ENCODE data around the gene SCT. TPM values are rescaled to one million over a fixed set of nuclear protein-coding genes. Genes with fewer than 3 reads are reported as not detected.

SCT gene
- total and polyA plus RNA-seq, 2 donors (not counting 1 experiment from before 2014, with no cell fraction given) = not detected

- no peak overlapping the region for H3K4me2 ChIP-seq (replicated peaks; ENCODE audit: low read depth, low read length, poor library complexity, severe bottlenecking)
- H3K4me1 ChIP-seq (ENCODE audit: control insufficient read depth in 2 of 2, insufficient read depth in 2 of 2, low read length in 2 of 2) = no peaks in the 10 kb centered on the region
- no peak overlapping the region for H3K4me3 ChIP-seq (ENCODE audit: control extremely low read depth in 1 of 5, extremely low read depth in 1 of 5, insufficient read depth in 1 of 5, low read depth in 2 of 5, low read length in 4 of 5)
- peaks cover 0 to 72% of the 10 kb centered on the region in 2 experiments for H3K36me3 ChIP-seq (replicated peaks in 1 of 2; ENCODE audit: control extremely low read depth in 1 of 2, control insufficient read depth in 1 of 2, extremely low read depth in 1 of 2, insufficient read depth in 2 of 2, low read length in 1 of 2)
- no peak overlapping the region for H3K9ac ChIP-seq (ENCODE audit: low read length)
- H3K27me3 ChIP-seq (replicated peaks in 1 of 4; ENCODE audit: control extremely low read depth in 1 of 4, control insufficient read depth in 3 of 4, insufficient read depth in 4 of 4, low read length in 3 of 4) = no peaks in the 10 kb centered on the region
- POLR2A ChIA-PET = no interaction called here
- Mint-ChIP-seq H3K4me3 (no peak overlapping the region), H3K4me1 (no peaks in the 10 kb centered on the region), H3K27me3 (no peaks in the 10 kb centered on the region), H3K27ac (no peak overlapping the region), H3K9me3 (ENCODE audit: insufficient read depth) (no peaks in the 10 kb centered on the region)
- peaks cover 53% of the 10 kb centered on the region for H4K20me1 ChIP-seq (ENCODE audit: control insufficient read depth, insufficient read depth, low read length, poor library complexity, severe bottlenecking)
- H3K9me3 ChIP-seq (ENCODE audit: control extremely low read depth in 1 of 3, control insufficient read depth in 2 of 3, insufficient read depth in 1 of 3, low read length in 2 of 3) = no peaks in the 10 kb centered on the region
- peaks cover 39% of the 10 kb centered on the region for H3K79me2 ChIP-seq (ENCODE audit: control insufficient read depth, insufficient read depth, low read length)
- WGBS (ENCODE audit: insufficient coverage) = 94% methylated on average over 25 of the region's 29 CpGs
- intact Hi-C loops (cut with micrococcal nuclease) = no loop called here
- H2AFZ ChIP-seq (ENCODE audit: insufficient read depth, low read depth, low read length, poor library complexity, severe bottlenecking) = no peak overlapping the region
- no peak overlapping the region for H3K27ac ChIP-seq (ENCODE audit: low read length in 2 of 2)
- TF ChIP-seq EZH2 (IDR thresholded peaks at IDR 0.05; ENCODE audit: borderline replicate concordance, insufficient read depth, low read depth, low read length, poor library complexity, severe bottlenecking) (no peak), CTCF (IDR thresholded peaks at IDR 0.05) (no peak)
- DNase-seq (no peak), ATAC-seq (ENCODE audit: low read depth) (no peak)
- CTCF ChIA-PET = no interaction called here
Measured at GRCh38 chr11:597166-597725, 29.7 kb downstream of the SCT start.

GRCh38 chr11:596374-596773 lies 30.6 kb downstream of the SCT start:
- CTCF ChIA-PET = no interaction called here
- Histone ChIP-seq H3K27me3 (replicated peaks in 1 of 4; ENCODE audit: control extremely low read depth in 1 of 4, control insufficient read depth in 3 of 4, insufficient read depth in 4 of 4, low read length in 3 of 4) (no peaks in the 10 kb centered on the region), H3K9ac (ENCODE audit: low read length) (no peak overlapping the region), H3K27ac (ENCODE audit: low read length in 2 of 2) (no peak overlapping the region), H3K79me2 (ENCODE audit: control insufficient read depth, insufficient read depth, low read length) (peaks cover 39% of the 10 kb centered on the region), H3K36me3 (replicated peaks in 1 of 2; ENCODE audit: control extremely low read depth in 1 of 2, control insufficient read depth in 1 of 2, extremely low read depth in 1 of 2, insufficient read depth in 2 of 2, low read length in 1 of 2) (peaks cover 0 to 69% of the 10 kb centered on the region in 2 experiments), H3K4me3 (ENCODE audit: control extremely low read depth in 1 of 5, extremely low read depth in 1 of 5, insufficient read depth in 1 of 5, low read depth in 2 of 5, low read length in 4 of 5) (no peak overlapping the region), H4K20me1 (ENCODE audit: control insufficient read depth, insufficient read depth, low read length, poor library complexity, severe bottlenecking) (peaks cover 54% of the 10 kb centered on the region), H3K9me3 (ENCODE audit: control extremely low read depth in 1 of 3, control insufficient read depth in 2 of 3, insufficient read depth in 1 of 3, low read length in 2 of 3) (no peaks in the 10 kb centered on the region), H2AFZ (ENCODE audit: insufficient read depth, low read depth, low read length, poor library complexity, severe bottlenecking) (no peak overlapping the region), H3K4me1 (ENCODE audit: control insufficient read depth in 2 of 2, insufficient read depth in 2 of 2, low read length in 2 of 2) (no peaks in the 10 kb centered on the region), H3K4me2 (replicated peaks; ENCODE audit: low read depth, low read length, poor library complexity, severe bottlenecking) (no peak overlapping the region)
- ATAC-seq (ENCODE audit: low read depth) (no peak), DNase-seq (no peak)
- no peak overlapping the region for H3K27ac Mint-ChIP-seq
- no peak for TF ChIP-seq CTCF (IDR thresholded peaks at IDR 0.05)
- no peak for TF ChIP-seq EZH2 (IDR thresholded peaks at IDR 0.05; ENCODE audit: borderline replicate concordance, insufficient read depth, low read depth, low read length, poor library complexity, severe bottlenecking)
- POLR2A ChIA-PET = no interaction called here
- intact Hi-C loops (cut with micrococcal nuclease) = no loop called here
- H3K27me3 Mint-ChIP-seq = no peaks in the 10 kb centered on the region
- no peaks in the 10 kb centered on the region for H3K9me3 Mint-ChIP-seq (ENCODE audit: insufficient read depth)
- no peaks in the 10 kb centered on the region for H3K4me1 Mint-ChIP-seq
- H3K4me3 Mint-ChIP-seq = no peak overlapping the region
- 89% methylated on average over 7 of the region's 10 CpGs for WGBS (ENCODE audit: insufficient coverage)

All from B cell (primary cell).